HCT116 (cell line): ENCODE data around the gene PCDHGB4.

Experiments used
- CTCF ChIP-seq, 3 experiments: fragments of 200-600 bp in 1 of 3; sonication (generic) in 1 of 3; IDR thresholded peaks in 2 of 3; conservative IDR thresholded peaks in 1 of 3; 2 replicates each; pipeline ENCODE4 v1.5.1; 2012 to 2017; ENCODE audit warnings: low read depth in 2 of 3, low read length in 2 of 3, antibody characterized with exemption in 1 of 3, borderline replicate concordance in 1 of 3, control low read depth in 1 of 3, mild to moderate bottlenecking in 1 of 3, mixed read lengths in 1 of 3, mixed run types in 1 of 3, moderate library complexity in 1 of 3; ENCODE audit not compliant: insufficient read depth in 1 of 3
- EZH2 ChIP-seq: fragments of 200-600 bp; sonication (generic); IDR thresholded peaks from 2 replicates; pipeline ENCODE4 v1.6.1; 2017; ENCODE audit warnings: antibody characterized with exemption, mixed run types
- JUND ChIP-seq: IDR thresholded peaks from 2 replicates; pipeline ENCODE4 v1.6.1; 2012
- POLR2A ChIP-seq: IDR thresholded peaks from 2 replicates; pipeline ENCODE4 v1.7.0; 2011; ENCODE audit warnings: borderline replicate concordance; ENCODE audit not compliant: insufficient read depth, insufficient read length; ENCODE audit errors: extremely low read depth
- ZNF274 ChIP-seq: fragments of 200-500 bp; sonication (Bioruptor generic); IDR thresholded peaks from 2 replicates; pipeline ENCODE4 v1.6.1; 2014; ENCODE audit warnings: mild to moderate bottlenecking, low read depth, low read length, inconsistent platforms

- TF ChIP-seq EZH2 (no peak), ZNF274 (no peak), CTCF (IDR thresholded peaks at IDR 0.05 in 2 of 3, conservative IDR thresholded peaks at IDR 0.05 in 1 of 3; ENCODE audit: borderline replicate concordance in 1 of 3, insufficient read depth in 1 of 3, low read depth in 2 of 3, low read length in 2 of 3) (no peak), JUND (no peak), POLR2A (no peak)
Measured at GRCh38 chr5:141362719-141363118, 24.8 kb upstream of the PCDHGB4 start.
